Calu3 (cell line): ENCODE data around the gene SLX4. TPM values are rescaled to one million over a fixed set of nuclear protein-coding genes. Genes with fewer than 3 reads are reported as not detected.

Source experiments
- BruUV-seq: library from RNA; stranded (reverse); fragments of 400-500 nt; replicated peaks from 2 replicates; lab custom pipeline; 2021; lab: Mats Ljungman, UMichigan
- CTCF ChIA-PET: fragments of 300-600 bp; sonication (Branson Sonifier 250); formaldehyde crosslinking; loops from one replicate; lab custom pipeline; 2022; ENCODE audit warnings: antibody characterized with exemption; lab: Charles Lee
- DNase-seq: peaks from one replicate; pipeline ENCODE4 v3.0.0; 2022
- H3K27ac Mint-ChIP-seq: one replicate; pipeline ENCODE4 v1.8.0; 2022; ENCODE audit warnings: mixed read lengths; ENCODE audit not compliant: unreplicated experiment
- H3K27me3 Mint-ChIP-seq: one replicate; pipeline ENCODE4 v1.8.0; 2022; ENCODE audit warnings: mixed read lengths; ENCODE audit not compliant: unreplicated experiment
- H3K36me3 Mint-ChIP-seq: one replicate; pipeline ENCODE4 v1.8.0; 2022; ENCODE audit warnings: mild to moderate bottlenecking, moderate library complexity, mixed read lengths; ENCODE audit not compliant: insufficient read depth, unreplicated experiment
- H3K4me1 Mint-ChIP-seq: one replicate; pipeline ENCODE4 v1.8.0; 2022; ENCODE audit warnings: mild to moderate bottlenecking, low read depth, mixed read lengths; ENCODE audit not compliant: unreplicated experiment
- H3K4me3 Mint-ChIP-seq: one replicate; pipeline ENCODE4 v1.8.0; 2022; ENCODE audit warnings: mild to moderate bottlenecking, low read depth, moderate library complexity, mixed read lengths; ENCODE audit not compliant: unreplicated experiment
- H3K9me3 Mint-ChIP-seq: one replicate; pipeline ENCODE4 v1.8.0; 2022; ENCODE audit warnings: low read depth, mixed read lengths; ENCODE audit not compliant: unreplicated experiment
- CTCF ChIP-seq: fragments of 200-600 bp; IDR thresholded peaks from one replicate; pipeline ENCODE4 v1.8.0; 2022; ENCODE audit warnings: antibody characterized with exemption; ENCODE audit not compliant: unreplicated experiment
- intact Hi-C: fragments of 100-400 bp; cut with micrococcal nuclease; formaldehyde crosslinking; loops from one replicate; pipeline ENCODE4 v1.10.0; 2022; ENCODE audit not compliant: unreplicated experiment
- total RNA-seq: library from RNA; stranded (reverse); gene quantifications from 2 replicates; pipeline ENCODE4 v1.2.3, GENCODE V29; 2022

The SLX4 gene
- total RNA-seq, 1 experiment from 2014 or later, result 18.2 TPM

- H3K9me3 Mint-ChIP-seq, result no peaks in the 10 kb centered on the region
- no peaks in the 10 kb centered on the region for H3K27me3 Mint-ChIP-seq
- BruUV-seq, result no TSS peak
- intact Hi-C loops, result no loop called here
- no peak overlapping the region for H3K27ac Mint-ChIP-seq
- TF ChIP-seq CTCF, result no peak
- peaks cover 9% of the 10 kb centered on the region for H3K36me3 Mint-ChIP-seq
- CTCF ChIA-PET, result no interaction called here
- no peaks in the 10 kb centered on the region for H3K4me1 Mint-ChIP-seq
- DNase-seq, result no peak
- H3K4me3 Mint-ChIP-seq, result no peak overlapping the region
Observed at GRCh38 chr16:3595521-3596021, 15.8 kb downstream of the SLX4 start.

GRCh38 chr16:3595110-3595486, 16.3 kb downstream of the SLX4 start:
- no peak overlapping the region for H3K4me3 Mint-ChIP-seq
- H3K27me3 Mint-ChIP-seq, result no peaks in the 10 kb centered on the region
- no peak for TF ChIP-seq CTCF
- peaks cover 8% of the 10 kb centered on the region for H3K36me3 Mint-ChIP-seq
- CTCF ChIA-PET, result no interaction called here
- BruUV-seq, result no TSS peak
- no peaks in the 10 kb centered on the region for H3K4me1 Mint-ChIP-seq
- no peak overlapping the region for H3K27ac Mint-ChIP-seq
- H3K9me3 Mint-ChIP-seq, result no peaks in the 10 kb centered on the region
- intact Hi-C loops, result no loop called here
- DNase-seq, result no peak

GRCh38 chr16:3594316-3595109, 16.9 kb downstream of the SLX4 start:
- Mint-ChIP-seq H3K4me3 (no peak overlapping the region), H3K27me3 (no peaks in the 10 kb centered on the region), H3K27ac (no peak overlapping the region), H3K9me3 (no peaks in the 10 kb centered on the region), H3K36me3 (peaks cover 8% of the 10 kb centered on the region), H3K4me1 (no peaks in the 10 kb centered on the region)
- no TSS peak for BruUV-seq
- DNase-seq, result no peak
- CTCF ChIA-PET, result no interaction called here
- TF ChIP-seq CTCF, result no peak
- intact Hi-C loops, result no loop called here

- no TSS peak for BruUV-seq
- no peaks in the 10 kb centered on the region for H3K4me1 Mint-ChIP-seq
Observed at GRCh38 chr16:3592559-3592958, 18.8 kb downstream of the SLX4 start.

More at GRCh38 chr16:3592559-3592958, 18.8 kb downstream of the SLX4 start:
- TF ChIP-seq CTCF, result no peak
- Mint-ChIP-seq H3K36me3 (peaks cover 5% of the 10 kb centered on the region), H3K27me3 (no peaks in the 10 kb centered on the region), H3K27ac (no peak overlapping the region), H3K9me3 (no peaks in the 10 kb centered on the region), H3K4me3 (no peak overlapping the region)
- CTCF ChIA-PET, result no interaction called here
- intact Hi-C loops, result no loop called here
- no peak for DNase-seq
